Measurements from ENCODE around the gene GJD3. TPM values are rescaled to one million over a fixed set of nuclear protein-coding genes. Genes with fewer than 3 reads are reported as not detected.

Gene GJD3
- total and polyA plus RNA-seq, 2 donors (not counting 3 experiments of a cell fraction or from before 2014, with no cell fraction given), result 0.10 to 0.40 TPM

DNA sequence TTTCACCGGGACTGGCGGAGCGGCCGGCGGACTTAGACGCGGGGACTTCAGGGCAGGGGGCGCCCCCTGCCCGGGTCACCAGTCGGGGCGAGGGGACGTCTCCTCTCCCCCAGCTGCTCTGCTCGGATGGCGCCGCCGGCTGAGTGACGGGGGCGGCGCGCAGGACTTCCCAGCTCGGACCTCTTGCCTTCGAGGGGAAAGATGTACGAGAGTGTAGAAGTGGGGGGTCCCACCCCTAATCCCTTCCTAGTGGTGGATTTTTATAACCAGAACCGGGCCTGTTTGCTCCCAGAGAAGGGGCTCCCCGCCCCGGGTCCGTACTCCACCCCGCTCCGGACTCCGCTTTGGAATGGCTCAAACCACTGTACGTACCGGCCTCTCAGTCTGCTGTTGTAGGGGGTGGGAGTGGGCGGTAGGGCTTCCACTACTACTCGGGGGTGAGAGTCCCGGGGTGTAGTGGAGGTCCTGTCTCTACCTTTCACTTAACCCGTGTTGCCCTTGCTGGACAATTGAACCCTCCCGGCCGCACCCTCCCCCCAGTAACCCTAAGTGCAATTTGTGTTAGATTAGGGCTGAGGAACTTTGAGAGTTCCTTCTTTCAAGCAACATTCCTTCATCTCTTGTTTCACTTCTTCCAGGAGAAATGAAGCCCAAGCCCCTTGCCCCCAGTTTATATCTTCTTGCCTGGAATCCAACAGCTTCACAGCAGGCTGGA is 21.9 kb downstream of the GJD3 start:
- ChIA-PET POLR2A (interaction anchor here (0.7 to 1.8 kb wide), 2 partner anchors 25 to 26 kb away, joined by 3 to 6 read pairs; no protein-coding TSS in a partner anchor), CTCF (interaction anchor here (0.9 to 10.6 kb wide), 6 partner anchors 12 to 40 kb away, joined by 3 to 109 read pairs (median 16); no protein-coding TSS in a partner anchor)
- TF ChIP-seq MYC (IDR thresholded peaks at IDR 0.05; ENCODE audit: low read depth, low read length) (no peak), POLR2AphosphoS5 (IDR thresholded peaks at IDR 0.05; ENCODE audit: insufficient read depth, low read depth, low read length) (no peak), POLR2A (IDR thresholded peaks at IDR 0.05; ENCODE audit: low read depth, low read length) (no peak), JUN (IDR thresholded peaks at IDR 0.05; ENCODE audit: borderline replicate concordance, insufficient read depth, insufficient read length, low read depth) (no peak), GATA2 (IDR thresholded peaks at IDR 0.05; ENCODE audit: insufficient read depth, insufficient read length, low read depth, low read length) (no peak), FOS (IDR thresholded peaks at IDR 0.05; ENCODE audit: borderline replicate concordance, insufficient read depth, low read length) (no peak), EZH2 (IDR thresholded peaks at IDR 0.05; ENCODE audit: borderline replicate concordance, low read depth, low read length, severe bottlenecking) (no peak)
- TF ChIP-seq, protein P1, sequence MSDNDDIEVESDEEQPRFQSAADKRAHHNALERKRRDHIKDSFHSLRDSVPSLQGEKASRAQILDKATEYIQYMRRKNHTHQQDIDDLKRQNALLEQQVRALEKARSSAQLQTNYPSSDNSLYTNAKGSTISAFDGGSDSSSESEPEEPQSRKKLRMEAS (IDR thresholded peaks at IDR 0.05; ENCODE audit: insufficient read depth, insufficient read length), result no peak
- TF ChIP-seq, protein P2, sequence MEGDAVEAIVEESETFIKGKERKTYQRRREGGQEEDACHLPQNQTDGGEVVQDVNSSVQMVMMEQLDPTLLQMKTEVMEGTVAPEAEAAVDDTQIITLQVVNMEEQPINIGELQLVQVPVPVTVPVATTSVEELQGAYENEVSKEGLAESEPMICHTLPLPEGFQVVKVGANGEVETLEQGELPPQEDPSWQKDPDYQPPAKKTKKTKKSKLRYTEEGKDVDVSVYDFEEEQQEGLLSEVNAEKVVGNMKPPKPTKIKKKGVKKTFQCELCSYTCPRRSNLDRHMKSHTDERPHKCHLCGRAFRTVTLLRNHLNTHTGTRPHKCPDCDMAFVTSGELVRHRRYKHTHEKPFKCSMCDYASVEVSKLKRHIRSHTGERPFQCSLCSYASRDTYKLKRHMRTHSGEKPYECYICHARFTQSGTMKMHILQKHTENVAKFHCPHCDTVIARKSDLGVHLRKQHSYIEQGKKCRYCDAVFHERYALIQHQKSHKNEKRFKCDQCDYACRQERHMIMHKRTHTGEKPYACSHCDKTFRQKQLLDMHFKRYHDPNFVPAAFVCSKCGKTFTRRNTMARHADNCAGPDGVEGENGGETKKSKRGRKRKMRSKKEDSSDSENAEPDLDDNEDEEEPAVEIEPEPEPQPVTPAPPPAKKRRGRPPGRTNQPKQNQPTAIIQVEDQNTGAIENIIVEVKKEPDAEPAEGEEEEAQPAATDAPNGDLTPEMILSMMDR (IDR thresholded peaks at IDR 0.05; ENCODE audit: extremely low read depth in 1 of 2, insufficient read depth in 1 of 2, low read depth in 1 of 2, low read length in 2 of 2), result no peak
- Histone ChIP-seq H3K4me2 (ENCODE audit: insufficient read depth, low read length) (peak overlapping the region; percentile 62), H2AFZ (ENCODE audit: low read depth, low read length) (no peak overlapping the region), H3K9me3 (replicated peaks; ENCODE audit: control insufficient read depth, insufficient read depth, low read length) (no peaks in the 10 kb centered on the region), H3K36me3 (ENCODE audit: control insufficient read depth in 2 of 2, extremely low read depth in 1 of 2, insufficient read depth in 2 of 2, low read length in 2 of 2) (peaks cover 0 to 1% of the 10 kb centered on the region in 2 experiments), H4K20me1 (replicated peaks; ENCODE audit: control insufficient read depth, extremely low read depth, insufficient read depth, low read length) (no peaks in the 10 kb centered on the region), H3K27me3 (ENCODE audit: control insufficient read depth in 2 of 2, insufficient read depth in 2 of 2, low read length in 2 of 2) (no peaks in the 10 kb centered on the region), H3K9ac (replicated peaks; ENCODE audit: extremely low read depth, insufficient read depth, low read length) (peak overlapping the region; percentile 89), H3K4me3 (replicated peaks in 1 of 3; ENCODE audit: insufficient read depth in 1 of 3, low read depth in 1 of 3, low read length in 3 of 3) (peak overlapping the region; percentile 69 to 85 (median 76)), H3K27ac (ENCODE audit: insufficient read depth, low read depth, low read length) (peak overlapping the region; percentile 77), H3K4me1 (ENCODE audit: control insufficient read depth, extremely low read depth, insufficient read depth, low read length) (peaks cover 48% of the 10 kb centered on the region), H3K79me2 (ENCODE audit: control insufficient read depth, insufficient read depth, low read length) (peaks cover 60% of the 10 kb centered on the region), H3K9me1 (replicated peaks; ENCODE audit: control insufficient read depth, extremely low read depth, insufficient read depth, low read length) (no peaks in the 10 kb centered on the region)
- BruUV-seq (replicated peaks), result no TSS peak
- no peak for FAIRE-seq
- dilution Hi-C loops (cut with MboI; ENCODE audit: extremely low pct_ligation_motif_present, low sequenced_read_pairs), result no loop called here
- no peak for DNase-seq (ENCODE audit: low read depth, low spot score)
- intact Hi-C loops (cut with micrococcal nuclease), result loop anchor here (1.0 kb wide), 2 partner anchors 24 to 39 kb away; no protein-coding TSS in a partner anchor

Measured in endothelial cell of umbilical vein (primary cell).